ENCODE data around the gene FGF12.

Gene FGF12

DNA sequence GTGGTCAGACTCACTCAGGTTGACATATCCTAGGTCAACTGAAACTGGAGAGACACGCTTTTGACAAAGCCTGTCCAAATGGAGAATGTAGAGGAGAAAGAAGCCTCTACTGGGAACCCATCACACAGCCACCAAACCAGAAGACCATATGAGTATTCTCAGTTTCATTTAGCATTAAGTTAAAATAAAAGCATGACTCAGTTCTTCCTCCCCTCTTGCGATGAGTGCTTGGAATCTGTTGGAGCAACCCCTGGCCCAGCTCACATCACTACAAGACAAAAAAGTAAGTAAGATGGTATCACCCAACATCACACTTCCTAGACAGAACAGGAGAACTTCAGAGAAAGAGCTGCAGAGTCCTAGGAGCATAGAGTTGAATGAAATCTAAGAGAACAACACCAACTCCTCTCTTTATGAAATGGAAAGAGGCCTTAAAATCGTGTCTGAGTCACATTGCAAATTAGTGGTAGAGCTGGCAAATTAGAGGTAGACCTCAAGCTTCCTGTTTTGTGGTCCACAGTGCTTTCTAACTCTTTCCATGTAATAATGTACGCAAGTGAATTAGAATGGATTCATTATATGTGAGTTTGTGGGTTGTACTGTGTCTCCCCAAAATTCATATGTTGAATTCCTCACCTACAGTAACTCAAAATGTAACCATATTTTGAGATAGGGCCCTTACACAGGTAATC is 51.2 kb downstream of the FGF12 start:
- 53% methylated on average over 4 of the region's 4 CpGs for WGBS

DNA sequence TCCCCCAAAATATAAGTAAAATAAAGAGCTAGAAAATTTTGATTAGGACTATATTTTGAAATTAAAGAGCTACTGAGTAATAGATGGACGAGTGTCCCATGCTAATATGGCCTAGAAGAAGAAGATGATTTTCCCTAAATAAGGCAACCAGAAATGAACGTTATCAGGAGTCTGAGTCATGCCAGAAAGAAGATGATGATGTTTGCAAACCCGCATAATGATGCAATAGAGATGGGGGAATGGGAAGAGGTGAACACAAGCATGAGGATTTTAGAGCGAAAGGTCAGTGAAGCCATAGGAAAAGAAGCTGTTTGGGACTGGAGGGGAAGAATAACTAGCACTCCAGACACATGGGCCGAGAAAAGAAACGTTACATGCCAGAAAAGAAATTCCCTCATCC is 71.7 kb downstream of the FGF12 start:
- Histone ChIP-seq H3K27ac (ENCODE audit: low read length, poor library complexity, severe bottlenecking) (no peak overlapping the region), H3K4me3 (ENCODE audit: insufficient read depth in 1 of 2, low read depth in 1 of 2, low read length in 2 of 2) (no peak overlapping the region), H4K91ac (ENCODE audit: low read length) (no peak overlapping the region), H3K23ac (ENCODE audit: low read length in 2 of 2) (no peak overlapping the region), H2BK15ac (ENCODE audit: low read depth, poor library complexity, severe bottlenecking) (no peak overlapping the region), H2AK5ac (ENCODE audit: low read length, severe bottlenecking) (no peak overlapping the region), H3K18ac (ENCODE audit: low read depth in 1 of 2, low read length in 2 of 2) (no peak overlapping the region), H3K9ac (ENCODE audit: low read length) (no peak overlapping the region), H3K4ac (ENCODE audit: low read depth in 1 of 2, low read length in 2 of 2) (no peak overlapping the region), H2BK5ac (ENCODE audit: low read depth, low read length, poor library complexity, severe bottlenecking) (no peak overlapping the region), H3K36me3 (ENCODE audit: control insufficient read depth in 1 of 2, insufficient read depth in 2 of 2, low read depth in 1 of 2, low read length in 2 of 2) (no peaks in the 10 kb centered on the region), H4K8ac (ENCODE audit: low read length) (no peak overlapping the region), H3K14ac (ENCODE audit: low read length in 2 of 2) (no peak overlapping the region), H3K4me2 (ENCODE audit: low read length, poor library complexity, severe bottlenecking) (no peak overlapping the region), H3K9me3 (ENCODE audit: control insufficient read depth, low read length) (no peaks in the 10 kb centered on the region), H3K27me3 (ENCODE audit: control insufficient read depth in 1 of 2, insufficient read depth in 1 of 2, low read length in 2 of 2) (no peaks in the 10 kb centered on the region), H2AFZ (ENCODE audit: low read depth, low read length) (no peak overlapping the region), H3K79me1 (replicated peaks; ENCODE audit: low read length, poor library complexity, severe bottlenecking) (no peaks in the 10 kb centered on the region), H3K4me1 (ENCODE audit: control insufficient read depth, insufficient read depth, low read depth, low read length) (no peaks in the 10 kb centered on the region), H2BK120ac (ENCODE audit: low read depth, low read length) (no peak overlapping the region), H2BK12ac (ENCODE audit: low read length in 2 of 2) (no peak overlapping the region)
- WGBS = 70% methylated on average over 5 of the region's 6 CpGs
- DNase-seq = no peak

More for the DNA sequence above, 51.2 kb downstream of the FGF12 start:
- Histone ChIP-seq H3K4me3 (ENCODE audit: insufficient read depth in 1 of 2, low read depth in 1 of 2, low read length in 2 of 2) (no peak overlapping the region), H2BK15ac (ENCODE audit: low read depth, poor library complexity, severe bottlenecking) (no peak overlapping the region), H3K36me3 (ENCODE audit: control insufficient read depth in 1 of 2, insufficient read depth in 2 of 2, low read depth in 1 of 2, low read length in 2 of 2) (no peaks in the 10 kb centered on the region), H2AK5ac (ENCODE audit: low read length, severe bottlenecking) (no peak overlapping the region), H3K27ac (ENCODE audit: low read length, poor library complexity, severe bottlenecking) (no peak overlapping the region), H3K9ac (ENCODE audit: low read length) (no peak overlapping the region), H2BK5ac (ENCODE audit: low read depth, low read length, poor library complexity, severe bottlenecking) (no peak overlapping the region), H4K91ac (ENCODE audit: low read length) (no peak overlapping the region), H3K18ac (ENCODE audit: low read depth in 1 of 2, low read length in 2 of 2) (no peak overlapping the region), H3K23ac (ENCODE audit: low read length in 2 of 2) (no peak overlapping the region), H3K9me3 (ENCODE audit: control insufficient read depth, low read length) (no peaks in the 10 kb centered on the region), H2BK12ac (ENCODE audit: low read length in 2 of 2) (no peak overlapping the region), H3K14ac (ENCODE audit: low read length in 2 of 2) (no peak overlapping the region), H3K4me1 (ENCODE audit: control insufficient read depth, insufficient read depth, low read depth, low read length) (no peaks in the 10 kb centered on the region), H4K8ac (ENCODE audit: low read length) (no peak overlapping the region), H3K27me3 (ENCODE audit: control insufficient read depth in 1 of 2, insufficient read depth in 1 of 2, low read length in 2 of 2) (no peaks in the 10 kb centered on the region), H3K4me2 (ENCODE audit: low read length, poor library complexity, severe bottlenecking) (no peak overlapping the region), H2AFZ (ENCODE audit: low read depth, low read length) (no peak overlapping the region), H3K79me1 (replicated peaks; ENCODE audit: low read length, poor library complexity, severe bottlenecking) (no peaks in the 10 kb centered on the region), H3K4ac (ENCODE audit: low read depth in 1 of 2, low read length in 2 of 2) (no peak overlapping the region), H2BK120ac (ENCODE audit: low read depth, low read length) (no peak overlapping the region)
- DNase-seq = no peak

GRCh38 chr3:192655040-192655439 is 72.3 kb downstream of the FGF12 start:
- no peak overlapping the region for H3K18ac ChIP-seq (ENCODE audit: low read depth in 1 of 2, low read length in 2 of 2)
- WGBS = 83% methylated on average over 1 of the region's 1 CpG

DNA sequence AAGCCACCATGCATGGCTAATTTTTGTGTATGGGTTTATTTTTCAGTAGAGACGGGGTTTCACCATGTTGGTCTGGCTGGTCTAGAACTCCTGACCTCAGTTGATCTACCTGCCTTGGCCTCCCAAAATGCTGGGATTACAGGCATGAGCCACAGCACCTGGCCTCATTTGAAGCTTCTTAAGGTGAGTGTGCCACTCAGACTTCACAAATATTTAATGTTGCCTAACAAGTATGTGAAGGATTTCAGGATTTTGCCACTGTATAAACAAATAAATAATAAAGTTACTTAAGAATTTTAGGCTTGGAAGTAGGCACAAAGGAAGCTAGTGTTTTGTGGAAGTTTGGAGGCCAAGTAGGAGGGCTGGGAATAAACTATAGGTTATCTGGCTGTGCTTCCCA is 73.5 kb downstream of the FGF12 start:
- no peaks in the 10 kb centered on the region for H3K27me3 ChIP-seq (ENCODE audit: control insufficient read depth in 1 of 2, insufficient read depth in 1 of 2, low read length in 2 of 2)
- 86% methylated on average over 1 of the region's 1 CpG for WGBS
- H3K18ac ChIP-seq (ENCODE audit: low read depth in 1 of 2, low read length in 2 of 2) = no peak overlapping the region
- H3K36me3 ChIP-seq (ENCODE audit: control insufficient read depth in 1 of 2, insufficient read depth in 2 of 2, low read depth in 1 of 2, low read length in 2 of 2) = no peaks in the 10 kb centered on the region
- H3K4me2 ChIP-seq (ENCODE audit: low read length, poor library complexity, severe bottlenecking) = no peak overlapping the region
- no peaks in the 10 kb centered on the region for H3K79me1 ChIP-seq (replicated peaks; ENCODE audit: low read length, poor library complexity, severe bottlenecking)
- no peak overlapping the region for H4K91ac ChIP-seq (ENCODE audit: low read length)
- H2BK5ac ChIP-seq (ENCODE audit: low read depth, low read length, poor library complexity, severe bottlenecking) = no peak overlapping the region
- no peak overlapping the region for H2BK120ac ChIP-seq (ENCODE audit: low read depth, low read length)
- no peak overlapping the region for H2BK15ac ChIP-seq (ENCODE audit: low read depth, poor library complexity, severe bottlenecking)
- H4K8ac ChIP-seq (ENCODE audit: low read length) = no peak overlapping the region
- H3K23ac ChIP-seq (ENCODE audit: low read length in 2 of 2) = no peak overlapping the region
- no peak overlapping the region for H2AK5ac ChIP-seq (ENCODE audit: low read length, severe bottlenecking)
- H3K4me3 ChIP-seq (ENCODE audit: insufficient read depth in 1 of 2, low read depth in 1 of 2, low read length in 2 of 2) = no peak overlapping the region
- H3K4me1 ChIP-seq (ENCODE audit: control insufficient read depth, insufficient read depth, low read depth, low read length) = no peaks in the 10 kb centered on the region
- no peak for DNase-seq
- H3K9me3 ChIP-seq (ENCODE audit: control insufficient read depth, low read length) = no peaks in the 10 kb centered on the region
- H3K9ac ChIP-seq (ENCODE audit: low read length) = no peak overlapping the region
- no peak overlapping the region for H3K4ac ChIP-seq (ENCODE audit: low read depth in 1 of 2, low read length in 2 of 2)
- H3K27ac ChIP-seq (ENCODE audit: low read length, poor library complexity, severe bottlenecking) = no peak overlapping the region
- no peak overlapping the region for H2AFZ ChIP-seq (ENCODE audit: low read depth, low read length)
- no peak overlapping the region for H2BK12ac ChIP-seq (ENCODE audit: low read length in 2 of 2)
- H3K14ac ChIP-seq (ENCODE audit: low read length in 2 of 2) = no peak overlapping the region

More at GRCh38 chr3:192655040-192655439, 72.3 kb downstream of the FGF12 start:
- no peak overlapping the region for H2BK12ac ChIP-seq (ENCODE audit: low read length in 2 of 2)
- no peak overlapping the region for H4K8ac ChIP-seq (ENCODE audit: low read length)
- no peak for DNase-seq
- no peak overlapping the region for H2AFZ ChIP-seq (ENCODE audit: low read depth, low read length)
- H3K9ac ChIP-seq (ENCODE audit: low read length) = no peak overlapping the region
- no peak overlapping the region for H3K27ac ChIP-seq (ENCODE audit: low read length, poor library complexity, severe bottlenecking)
- H3K79me1 ChIP-seq (replicated peaks; ENCODE audit: low read length, poor library complexity, severe bottlenecking) = no peaks in the 10 kb centered on the region
- no peak overlapping the region for H2BK5ac ChIP-seq (ENCODE audit: low read depth, low read length, poor library complexity, severe bottlenecking)
- no peak overlapping the region for H4K91ac ChIP-seq (ENCODE audit: low read length)
- no peaks in the 10 kb centered on the region for H3K27me3 ChIP-seq (ENCODE audit: control insufficient read depth in 1 of 2, insufficient read depth in 1 of 2, low read length in 2 of 2)
- H2AK5ac ChIP-seq (ENCODE audit: low read length, severe bottlenecking) = no peak overlapping the region
- no peak overlapping the region for H3K4ac ChIP-seq (ENCODE audit: low read depth in 1 of 2, low read length in 2 of 2)
- no peaks in the 10 kb centered on the region for H3K9me3 ChIP-seq (ENCODE audit: control insufficient read depth, low read length)
- no peak overlapping the region for H3K14ac ChIP-seq (ENCODE audit: low read length in 2 of 2)
- H3K36me3 ChIP-seq (ENCODE audit: control insufficient read depth in 1 of 2, insufficient read depth in 2 of 2, low read depth in 1 of 2, low read length in 2 of 2) = no peaks in the 10 kb centered on the region
- no peak overlapping the region for H2BK120ac ChIP-seq (ENCODE audit: low read depth, low read length)
- H3K23ac ChIP-seq (ENCODE audit: low read length in 2 of 2) = no peak overlapping the region
- H3K4me3 ChIP-seq (ENCODE audit: insufficient read depth in 1 of 2, low read depth in 1 of 2, low read length in 2 of 2) = no peak overlapping the region
- H2BK15ac ChIP-seq (ENCODE audit: low read depth, poor library complexity, severe bottlenecking) = no peak overlapping the region
- H3K4me1 ChIP-seq (ENCODE audit: control insufficient read depth, insufficient read depth, low read depth, low read length) = no peaks in the 10 kb centered on the region
- H3K4me2 ChIP-seq (ENCODE audit: low read length, poor library complexity, severe bottlenecking) = no peak overlapping the region
